Dendritic cell treated with granulocyte-macrophage colony-stimulating factor and Interleukin-4, amounts not matched to agents 40 ng/mL and 50 ng/mL, for 4 days (primary cell): Measurements from ENCODE around the gene RPRM.

Source experiments
- H3K27ac Mint-ChIP-seq: one replicate; pipeline ENCODE4 v1.8.0; 2022; ENCODE audit warnings: mild to moderate bottlenecking, mixed read lengths
- H3K27me3 Mint-ChIP-seq: one replicate; pipeline ENCODE4 v1.8.0; 2022; ENCODE audit warnings: mild to moderate bottlenecking, mixed read lengths
- H3K36me3 Mint-ChIP-seq: one replicate; pipeline ENCODE4 v1.8.0; 2022; ENCODE audit warnings: low read depth, mixed read lengths
- H3K4me1 Mint-ChIP-seq: one replicate; pipeline ENCODE4 v1.8.0; 2022; ENCODE audit warnings: low read depth, mixed read lengths
- H3K4me3 Mint-ChIP-seq: one replicate; pipeline ENCODE4 v1.8.0; 2022; ENCODE audit warnings: mild to moderate bottlenecking, moderate library complexity, mixed read lengths
- H3K9me3 Mint-ChIP-seq: one replicate; pipeline ENCODE4 v1.8.0; 2022; ENCODE audit warnings: mixed read lengths
- intact Hi-C: fragments of 100-400 bp; cut with micrococcal nuclease; formaldehyde crosslinking; loops from one replicate; pipeline ENCODE4 v1.15.0; 2022

The RPRM gene

GRCh38 chr2:153432381-153432780, 46.2 kb downstream of the RPRM start:
- Mint-ChIP-seq H3K27ac (no peak overlapping the region), H3K36me3 (no peaks in the 10 kb centered on the region), H3K4me1 (no peaks in the 10 kb centered on the region), H3K4me3 (no peak overlapping the region), H3K27me3 (no peaks in the 10 kb centered on the region), H3K9me3 (no peaks in the 10 kb centered on the region)
- intact Hi-C loops = no loop called here

- H3K36me3 Mint-ChIP-seq = no peaks in the 10 kb centered on the region
Measured at GRCh38 chr2:153431114-153431513, 47.4 kb downstream of the RPRM start.

More at GRCh38 chr2:153431114-153431513, 47.4 kb downstream of the RPRM start:
- Mint-ChIP-seq H3K4me1 (no peaks in the 10 kb centered on the region), H3K27me3 (no peaks in the 10 kb centered on the region), H3K4me3 (no peak overlapping the region), H3K27ac (no peak overlapping the region), H3K9me3 (no peaks in the 10 kb centered on the region)
- intact Hi-C loops = no loop called here
